H54 (cell line): Measurements from ENCODE around the gene GCM1.
"Not testable (repeated sequence)": the region's sequence is repeated elsewhere in the genome, so short reads cannot be mapped to it uniquely, and the experiment has no call there.

ENCODE experiments used
- DNase-seq: peaks from one replicate; pipeline ENCODE4 v3.0.0; 2011; ENCODE audit warnings: low spot score, mixed read lengths; ENCODE audit not compliant: insufficient read length
- FAIRE-seq: peaks from 3 replicates; lab custom pipeline; 2011; peaks lifted over from hg19 to GRCh38; lab: Jason Lieb, UNC
- POLR2A ChIP-seq: IDR thresholded peaks from 2 replicates; pipeline ENCODE4 v1.6.1; 2011; ENCODE audit warnings: low read depth, mild to moderate bottlenecking, low read length

GCM1 gene

DNA sequence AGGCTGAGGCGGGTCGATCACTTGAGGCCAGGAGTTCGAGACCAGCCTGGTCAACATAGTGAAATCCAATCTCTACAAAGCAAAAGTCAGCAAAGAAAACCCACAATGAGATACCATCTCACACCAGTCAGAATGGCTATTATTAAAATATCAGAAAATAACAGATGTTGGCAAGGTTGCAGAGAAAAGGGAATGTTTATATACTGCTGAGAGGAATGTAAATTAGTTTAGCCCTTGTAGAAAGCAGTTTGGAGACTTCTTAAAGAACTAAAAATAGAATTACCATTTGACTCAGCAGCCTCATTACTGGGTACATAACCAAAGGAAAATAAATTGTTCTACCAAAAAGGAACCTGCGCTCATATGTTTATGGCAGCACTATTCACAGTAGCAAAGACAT lies 16.7 kb upstream of the GCM1 start:
- DNase-seq = no peak
- FAIRE-seq = no peak
- no peak for TF ChIP-seq POLR2A

DNA sequence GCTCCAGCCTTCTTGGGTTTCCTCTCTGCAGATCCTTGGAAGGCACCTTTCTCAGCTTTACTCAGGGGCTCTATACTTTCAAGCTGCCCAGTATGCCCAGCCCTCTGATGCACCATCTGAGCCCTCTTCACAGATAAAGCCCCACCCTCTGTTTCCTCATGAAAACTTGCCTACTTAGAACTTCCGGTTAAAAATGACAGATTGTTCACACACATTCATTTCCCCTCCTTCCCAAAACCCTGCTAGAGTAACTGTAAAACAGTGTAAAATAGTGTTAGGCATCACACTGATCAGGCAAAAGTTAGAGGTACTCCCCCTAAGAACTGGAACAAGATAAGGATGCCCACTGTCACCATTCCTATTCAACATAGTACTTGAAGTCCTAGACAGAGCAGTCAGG lies 14.0 kb upstream of the GCM1 start:
- DNase-seq (no peak), FAIRE-seq (no peak)
- no peak for TF ChIP-seq POLR2A

DNA sequence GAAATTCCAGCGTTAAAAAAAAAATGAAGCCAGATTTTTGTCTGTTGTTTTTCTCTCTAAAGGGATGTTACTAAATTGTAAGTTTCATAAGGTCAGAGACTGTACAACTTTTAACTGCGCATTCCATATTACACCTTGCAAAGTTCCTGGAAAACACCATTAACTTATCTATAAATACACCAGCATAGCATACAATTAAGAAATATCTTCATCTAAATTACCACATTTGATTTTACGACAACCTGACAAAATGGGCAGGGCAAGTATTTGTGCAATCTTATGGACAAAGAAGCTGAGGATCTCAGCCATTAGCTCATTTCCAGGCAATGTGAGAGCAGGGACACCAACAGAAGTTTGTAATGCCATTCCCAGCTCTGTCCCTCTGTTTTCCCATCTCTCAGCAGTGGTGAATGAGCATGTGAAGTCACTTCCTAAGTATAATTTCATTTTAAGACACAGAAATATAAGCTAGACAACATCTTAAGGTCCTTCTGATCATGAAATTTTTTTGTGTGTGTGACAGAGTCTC lies 12.9 kb upstream of the GCM1 start:
- TF ChIP-seq POLR2A = no peak
- no peak for FAIRE-seq
- no peak for DNase-seq

DNA sequence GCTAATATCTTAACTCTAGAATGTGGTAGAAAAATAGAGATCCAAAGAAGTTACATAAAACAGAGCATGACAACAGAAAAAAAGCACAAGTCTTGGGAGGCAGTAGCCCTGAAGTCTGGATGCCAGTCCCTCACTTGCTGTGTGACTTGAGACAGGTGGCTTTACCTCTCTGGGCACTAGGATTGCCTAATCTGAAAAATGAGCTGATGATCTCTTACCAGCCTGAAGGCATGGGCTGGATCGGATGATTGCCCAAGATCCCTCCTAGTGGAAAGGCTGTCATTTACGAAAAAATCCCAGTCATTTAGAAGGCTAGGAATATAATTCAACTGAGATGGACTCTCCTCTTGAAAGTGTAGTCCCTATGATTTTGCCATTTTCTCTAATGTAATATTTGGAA lies 10.9 kb upstream of the GCM1 start:
- no peak for DNase-seq
- TF ChIP-seq POLR2A = no peak
- FAIRE-seq = no peak

DNA sequence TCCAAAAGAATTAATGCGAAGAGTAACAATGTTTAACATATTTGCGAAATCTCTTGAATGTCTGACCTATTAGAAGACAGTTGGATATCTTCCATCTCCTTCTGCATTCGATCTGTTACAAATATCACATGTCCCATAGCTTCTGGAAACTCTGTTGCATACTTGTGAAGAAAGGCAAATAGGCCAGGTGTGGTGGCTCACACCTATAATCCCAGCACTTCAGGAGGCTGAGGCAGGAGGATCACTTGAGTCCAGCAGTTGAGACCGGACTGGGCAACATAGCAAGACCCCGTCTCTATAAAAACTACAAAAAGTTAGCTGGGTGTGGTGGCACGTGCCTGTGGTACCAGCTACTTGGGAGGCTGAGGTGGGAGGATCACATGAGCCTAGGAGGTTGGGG lies 9.4 kb upstream of the GCM1 start:
- not testable (repeated sequence) for FAIRE-seq, DNase-seq

DNA sequence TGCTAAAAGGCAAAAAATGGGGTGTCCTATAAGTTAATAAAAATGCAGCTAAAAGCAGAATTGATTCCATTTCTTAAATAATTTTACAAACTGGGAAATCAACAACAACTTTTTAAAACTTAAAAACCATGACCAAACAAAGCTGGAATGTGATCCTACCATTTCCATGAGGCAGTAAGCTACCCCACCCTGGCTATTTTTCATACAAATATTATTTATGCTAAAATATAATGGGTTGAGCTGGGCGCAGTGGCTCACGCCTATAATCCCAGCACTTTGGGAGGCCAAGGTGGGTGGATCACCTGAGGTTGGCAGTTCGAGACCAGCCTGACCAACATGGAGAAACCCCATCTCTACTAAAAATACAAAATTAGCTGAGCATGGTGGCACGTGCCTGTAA lies 6.6 kb upstream of the GCM1 start:
- DNase-seq, FAIRE-seq: not testable (repeated sequence)

DNA sequence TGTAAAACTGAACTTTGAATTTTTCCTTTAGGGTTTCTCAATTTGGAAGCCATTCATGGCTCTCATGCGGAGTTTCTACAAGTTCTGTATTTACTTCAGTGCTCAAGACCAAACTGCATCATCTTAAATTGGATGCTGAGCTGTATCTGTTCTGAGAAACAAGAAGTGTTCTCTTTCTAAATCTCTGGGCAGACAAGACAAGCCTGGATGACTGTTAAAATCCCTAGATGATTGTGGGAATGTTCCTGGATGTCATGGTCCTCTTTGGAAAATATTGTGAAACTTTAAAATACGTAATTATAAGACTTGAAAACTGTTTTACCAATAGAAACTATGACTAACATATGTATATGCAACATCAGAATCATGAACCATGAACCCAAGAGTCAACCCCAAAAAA lies 6.2 kb upstream of the GCM1 start:
- no peak for DNase-seq
- FAIRE-seq = no peak
- TF ChIP-seq POLR2A = no peak

DNA sequence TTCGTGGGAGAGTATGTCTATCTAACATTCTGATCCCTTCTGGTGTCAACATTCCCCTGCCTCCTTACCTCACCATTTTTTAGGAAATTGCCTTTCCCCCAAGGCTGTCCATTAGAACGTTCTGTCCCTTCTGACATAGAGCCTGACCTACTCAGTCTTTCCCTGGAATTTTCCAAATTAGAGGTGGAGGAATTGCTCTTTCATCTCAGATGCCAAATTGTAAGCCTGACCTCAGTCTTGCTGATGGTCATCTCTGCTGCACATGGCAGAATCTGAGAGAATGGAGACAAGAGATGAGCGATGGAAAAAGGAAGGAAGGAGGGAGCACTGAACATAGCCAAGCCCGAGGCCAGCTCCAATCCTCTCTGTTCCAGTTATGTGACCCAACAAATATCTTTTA lies 5.4 kb upstream of the GCM1 start:
- no peak for TF ChIP-seq POLR2A
- FAIRE-seq (no peak), DNase-seq (no peak)

DNA sequence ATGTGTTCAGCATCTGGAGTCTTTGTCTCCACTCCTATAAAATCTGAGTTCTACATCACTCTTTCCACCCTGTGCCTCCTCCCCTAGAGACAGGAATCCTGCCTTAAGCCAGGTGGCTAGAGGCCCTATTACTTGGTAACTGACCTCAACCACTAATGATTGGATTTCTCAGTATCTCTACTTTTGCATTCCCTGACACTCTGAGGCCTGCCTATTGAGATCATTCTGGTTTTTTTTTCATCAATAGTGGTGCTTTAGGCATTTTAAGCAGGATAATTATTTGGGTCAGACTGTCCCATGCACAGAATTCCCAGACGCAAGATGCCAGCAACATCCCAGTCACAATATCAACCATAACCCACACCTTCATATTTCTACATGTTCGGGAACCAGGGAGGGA lies 3.9 kb upstream of the GCM1 start:
- FAIRE-seq = no peak
- DNase-seq = no peak
- no peak for TF ChIP-seq POLR2A

DNA sequence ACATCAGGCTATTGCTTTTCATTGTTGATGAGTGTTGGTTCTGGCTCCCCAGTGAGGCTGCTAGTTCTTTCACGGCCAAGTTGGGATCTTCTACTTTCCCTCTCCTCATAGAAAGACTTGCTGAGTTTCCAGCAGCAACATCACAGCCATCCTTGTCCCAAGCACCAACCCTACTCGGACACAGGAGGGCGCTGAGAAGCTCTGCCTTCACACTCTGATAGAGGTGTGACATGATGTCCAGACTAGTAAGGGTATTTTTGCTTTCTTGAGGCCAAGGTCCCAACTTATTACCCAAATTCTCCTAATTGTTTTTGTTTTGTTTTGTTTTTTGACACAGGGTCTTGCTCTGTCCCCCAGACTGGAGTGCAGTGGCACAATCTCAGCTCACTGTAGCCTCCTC lies 3.0 kb upstream of the GCM1 start:
- FAIRE-seq (peak; percentile 71), DNase-seq (peak; percentile 36)
- TF ChIP-seq POLR2A = no peak

DNA sequence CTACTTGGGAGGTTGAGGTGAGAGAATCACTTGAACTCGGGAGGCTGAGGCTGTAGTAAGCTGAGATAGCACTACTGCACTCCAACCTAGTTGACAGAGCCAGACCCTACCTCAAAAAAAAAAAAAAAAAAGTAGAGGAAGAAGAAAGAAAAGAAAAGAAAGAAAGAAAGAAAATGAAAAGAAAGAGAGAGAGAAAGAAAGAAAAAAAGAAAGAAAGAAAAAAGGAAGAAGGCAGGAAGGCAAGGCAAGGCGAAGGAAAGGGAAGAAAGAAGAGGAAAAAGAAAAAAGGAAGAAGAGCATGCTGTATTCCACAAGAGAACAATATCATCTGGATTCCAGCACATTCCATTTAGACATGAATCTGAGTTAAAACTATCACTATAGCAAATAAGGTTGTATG lies 3.8 kb downstream of the GCM1 start:
- no peak for TF ChIP-seq POLR2A
- DNase-seq (no peak), FAIRE-seq (no peak)

DNA sequence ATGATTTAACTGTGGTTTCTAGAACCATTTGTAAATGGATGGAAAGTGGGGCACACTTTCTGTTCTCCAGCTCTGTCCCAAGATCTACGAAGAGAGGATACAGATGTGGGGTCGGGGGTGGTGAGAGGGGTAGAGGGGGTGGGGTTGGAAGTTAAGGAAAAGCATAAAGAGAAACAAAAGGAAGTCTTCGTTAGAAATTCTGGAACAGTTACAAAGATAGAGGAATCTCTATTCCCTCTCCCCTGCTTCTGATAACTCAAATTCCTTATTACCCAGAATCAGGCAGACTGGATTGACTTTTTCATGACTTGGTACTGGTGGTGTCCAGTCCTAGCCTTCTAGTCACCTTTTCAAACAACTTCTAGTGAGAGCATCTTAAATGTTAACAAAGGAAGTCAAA lies 4.9 kb downstream of the GCM1 start:
- TF ChIP-seq POLR2A = no peak
- FAIRE-seq (no peak), DNase-seq (no peak)

DNA sequence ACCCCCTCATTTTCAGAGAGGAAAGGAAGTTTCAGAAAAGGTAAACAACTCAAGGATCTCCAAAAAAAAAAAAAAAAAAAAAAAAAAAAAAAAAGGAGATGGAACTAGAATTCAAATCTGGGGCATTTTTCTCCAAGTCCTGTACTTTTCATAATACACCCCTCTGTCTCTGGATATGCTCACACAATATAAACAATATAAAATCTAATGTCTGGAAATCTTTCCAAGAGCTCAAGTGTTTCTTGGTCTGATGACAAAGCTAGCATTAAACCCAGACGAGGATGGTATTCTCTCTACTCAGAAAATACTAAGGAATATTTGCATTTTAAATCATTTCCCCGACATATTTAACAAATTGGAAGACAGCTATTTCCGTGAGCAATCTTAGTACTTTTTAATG lies 5.8 kb downstream of the GCM1 start:
- DNase-seq = no peak
- TF ChIP-seq POLR2A = no peak
- FAIRE-seq = no peak

DNA sequence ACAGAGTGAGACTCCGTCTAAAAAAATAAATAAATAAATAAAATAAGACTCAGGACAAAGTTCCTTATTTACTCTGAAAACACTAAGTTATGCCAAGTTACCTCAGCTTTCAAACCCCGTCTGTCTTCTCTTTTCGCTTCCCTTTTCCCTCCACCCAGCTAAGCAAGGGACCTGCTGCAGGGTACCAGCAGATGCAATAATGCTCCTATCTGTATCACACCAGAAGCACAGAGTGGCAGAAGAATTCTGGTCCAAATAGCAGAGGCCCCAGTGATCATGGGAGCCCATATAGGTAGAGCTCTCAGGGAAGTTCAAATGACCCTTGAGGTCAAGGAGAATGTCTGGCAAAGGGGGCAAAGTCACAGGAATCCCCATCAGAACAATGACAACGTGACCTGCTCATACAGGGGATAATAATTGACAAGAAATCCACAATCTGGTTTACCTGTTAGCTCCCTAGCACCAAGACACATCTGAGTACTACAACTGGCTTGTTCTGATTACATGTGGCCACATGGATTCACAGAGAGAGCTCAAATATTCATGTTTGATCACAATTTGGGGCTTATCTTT lies 8.7 kb downstream of the GCM1 start:
- FAIRE-seq (no peak), DNase-seq (no peak)
- TF ChIP-seq POLR2A = no peak

DNA sequence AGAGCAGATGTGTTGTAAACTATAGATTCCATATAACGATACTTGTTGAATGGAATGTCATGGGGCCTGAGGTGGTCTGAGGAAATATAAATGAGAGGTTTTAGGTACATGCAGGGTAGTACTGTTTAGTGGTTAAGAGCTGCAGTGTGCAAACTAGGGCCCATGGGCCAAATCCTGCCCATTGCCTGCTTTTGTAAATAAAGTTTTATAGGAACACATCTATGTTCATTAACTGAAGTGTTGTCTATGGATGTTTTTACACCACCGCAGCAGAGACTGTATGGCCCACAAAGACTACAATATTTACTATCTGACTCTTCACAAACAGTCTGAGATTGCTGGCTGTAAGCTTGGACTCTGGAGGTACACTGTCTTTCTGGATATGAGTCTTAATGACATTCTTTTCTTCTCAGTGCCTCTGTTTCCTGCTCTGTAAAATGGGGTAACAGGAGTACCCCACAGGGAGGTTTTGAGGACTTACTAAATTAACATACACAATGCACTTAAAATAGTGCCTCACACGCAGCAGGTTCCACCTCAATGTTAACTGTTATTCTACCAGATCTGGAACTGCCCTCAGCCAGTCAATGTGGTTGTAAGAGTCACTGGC lies 12.5 kb downstream of the GCM1 start:
- no peak for DNase-seq
- no peak for TF ChIP-seq POLR2A
- FAIRE-seq = no peak
